Measurements from ENCODE around the gene LCN15. TPM values are rescaled to one million over a fixed set of nuclear protein-coding genes. Genes with fewer than 3 reads are reported as not detected.
A peak's percentile ranks its signal among the peaks of the same experiment; 100 is the strongest.

The LCN15 gene
- total RNA-seq, 1 experiment from 2014 or later = not detected

GRCh38 chr9:136808075-136808805, 43.9 kb upstream of the LCN15 start:
- H2BK5ac ChIP-seq (ENCODE audit: insufficient read length, low read length) = no peak overlapping the region
- no peak overlapping the region for H3K27ac ChIP-seq (ENCODE audit: insufficient read length, low read depth, low read length)
- no peak overlapping the region for H2AK5ac ChIP-seq (ENCODE audit: insufficient read length, low read length)
- H3K18ac ChIP-seq (ENCODE audit: insufficient read length, low read depth, low read length) = no peak overlapping the region
- DNase-seq = peak; percentile 34
- H4K20me1 ChIP-seq (ENCODE audit: control insufficient read depth, insufficient read depth, insufficient read length) = peaks cover 4% of the 10 kb centered on the region
- no peaks in the 10 kb centered on the region; the same call in 1 of the 2 replicates for H3K27me3 ChIP-seq (ENCODE audit: insufficient read depth, low read length)
- H3K79me1 ChIP-seq (ENCODE audit: insufficient read depth, low read depth, low read length, poor library complexity, severe bottlenecking) = peaks cover 11% of the 10 kb centered on the region
- no peak overlapping the region for H4K91ac ChIP-seq (ENCODE audit: insufficient read length, low read depth, low read length)
- H3K4ac ChIP-seq (ENCODE audit: low read depth, low read length) = no peak overlapping the region
- no peak overlapping the region for H3T11ph ChIP-seq (ENCODE audit: low read length)
- H3K23me2 ChIP-seq (ENCODE audit: insufficient read length, low read depth, low read length, poor library complexity, severe bottlenecking) = peaks cover 15% of the 10 kb centered on the region
- peaks cover 31 to 53% (median 44%) of the 10 kb centered on the region in 3 experiments; a peak in 6 of 7 replicates for H3K36me3 Mint-ChIP-seq (ENCODE audit: insufficient read depth in 1 of 3, low read depth in 3 of 3)
- H3K4me1 ChIP-seq (ENCODE audit: insufficient read depth, low read length) = no peaks in the 10 kb centered on the region
- TF ChIP-seq CTCF (conservative IDR thresholded peaks at IDR 0.05) = no peak
- H2BK12ac ChIP-seq (ENCODE audit: insufficient read length, low read depth, low read length) = no peak overlapping the region
- H2AFZ ChIP-seq (ENCODE audit: low read length) = no peak overlapping the region
- H4K5ac ChIP-seq (ENCODE audit: insufficient read length, low read depth, low read length) = no peak overlapping the region
- H2BK20ac ChIP-seq (ENCODE audit: low read depth, low read length, poor library complexity, severe bottlenecking) = no peak overlapping the region
- H3K4me2 ChIP-seq (ENCODE audit: insufficient read depth, insufficient read length, low read length) = peak overlapping the region; percentile 88
- no peak overlapping the region for H4K8ac ChIP-seq (replicated peaks; ENCODE audit: insufficient read length, low read depth, low read length)
- no peak overlapping the region for H3K23ac ChIP-seq (ENCODE audit: insufficient read length, low read depth, low read length)
- H3K27ac Mint-ChIP-seq = no peak overlapping the region; a peak in 1 of 7 replicates
- H3K4me1 Mint-ChIP-seq = peaks cover 16 to 27% of the 10 kb centered on the region in 2 experiments
- no peaks in the 10 kb centered on the region for H3K9me3 Mint-ChIP-seq
- peak overlapping the region; percentile 77 to 85 for H3K4me3 Mint-ChIP-seq
- WGBS (ENCODE audit: extremely low coverage, insufficient read length, low lambda C conversion rate) = no CpG with 5 or more reads among the region's 93 CpGs
- peak overlapping the region; percentile 81 for H3K9ac ChIP-seq (ENCODE audit: extremely low read depth, insufficient read length, low read length)
- peaks cover 9% of the 10 kb centered on the region; the same call in 1 of the 2 replicates for H3K79me2 ChIP-seq (ENCODE audit: insufficient read depth, low read length)
- no peak overlapping the region for H2BK120ac ChIP-seq (ENCODE audit: low read depth, low read length, poor library complexity, severe bottlenecking)
- peaks cover 14% of the 10 kb centered on the region for H3K27me3 Mint-ChIP-seq (ENCODE audit: low read depth)
- no peaks in the 10 kb centered on the region for H3K9me3 ChIP-seq (ENCODE audit: control insufficient read depth, low read depth, low read length)
- H3K56ac ChIP-seq (ENCODE audit: insufficient read length, low read depth, low read length) = no peak overlapping the region
- H3K14ac ChIP-seq (ENCODE audit: insufficient read depth, low read length) = peak overlapping the region; percentile 85
- no peak overlapping the region for H2BK15ac ChIP-seq (ENCODE audit: low read depth, low read length)
